Astrocyte of the spinal cord (primary cell): ENCODE data around the gene APOBEC2.

Source experiments
- DNase-seq: peaks from one replicate; pipeline ENCODE4 v3.0.0; 2011; ENCODE audit warnings: low read depth, low spot score
- H3K4me3 ChIP-seq: 2 replicates; pipeline ENCODE4 v1.5.1; 2011; ENCODE audit warnings: low read depth, mild to moderate bottlenecking, low read length, moderate library complexity
- CTCF ChIP-seq: IDR thresholded peaks from 2 replicates; pipeline ENCODE4 v1.5.1; 2012; ENCODE audit warnings: low read depth, mild to moderate bottlenecking, low read length, inconsistent platforms
- in situ Hi-C: cut with HindIII; loops from 2 replicates; pipeline ENCODE4 v1.10.0; 2017; ENCODE audit warnings: low sequenced_read_pairs

APOBEC2 gene

GRCh38 chr6:41055149-41055548 lies 2.1 kb downstream of the APOBEC2 start:
- no peak for DNase-seq
- TF ChIP-seq CTCF = no peak

GRCh38 chr6:41056768-41057490 lies 3.9 kb downstream of the APOBEC2 start:
- DNase-seq = no peak
- in situ Hi-C loops = no loop called here
- no peak for TF ChIP-seq CTCF
- H3K4me3 ChIP-seq = no peak overlapping the region

More at GRCh38 chr6:41055149-41055548, 2.1 kb downstream of the APOBEC2 start:
- in situ Hi-C loops = no loop called here
- H3K4me3 ChIP-seq = no peak overlapping the region

GRCh38 chr6:41058783-41059181 lies 5.8 kb downstream of the APOBEC2 start:
- in situ Hi-C loops = no loop called here
- H3K4me3 ChIP-seq = no peak overlapping the region
- no peak for DNase-seq
- TF ChIP-seq CTCF = no peak

GRCh38 chr6:41059556-41059955 lies 6.6 kb downstream of the APOBEC2 start:
- no peak for TF ChIP-seq CTCF
- DNase-seq = peak; percentile 12
- in situ Hi-C loops = no loop called here
- no peak overlapping the region for H3K4me3 ChIP-seq

- in situ Hi-C loops = no loop called here
- TF ChIP-seq CTCF = no peak
- H3K4me3 ChIP-seq = no peak overlapping the region
- no peak for DNase-seq
Observed at GRCh38 chr6:41061196-41061726, 8.3 kb downstream of the APOBEC2 start.

GRCh38 chr6:41062056-41062455 lies 9.1 kb downstream of the APOBEC2 start:
- in situ Hi-C loops = no loop called here
- no peak overlapping the region for H3K4me3 ChIP-seq
- TF ChIP-seq CTCF = no peak
- DNase-seq = no peak
